HEK293 (cell line): ENCODE data around the gene ARHGAP5.

ENCODE experiments used
- ZNF133 ChIP-seq: fragments of 450-650 bp; formaldehyde crosslinking; IDR thresholded peaks from 2 replicates; pipeline ENCODE4 v1.5.1; 2016; ENCODE audit warnings: missing biosample characterization, missing genetic modification characterization
- ZNF146 ChIP-seq: fragments of 450-650 bp; formaldehyde crosslinking; IDR thresholded peaks from 2 replicates; pipeline ENCODE4 v1.5.1; 2016; ENCODE audit warnings: missing biosample characterization, missing genetic modification characterization
- ZNF184 ChIP-seq: fragments of 450-650 bp; IDR thresholded peaks from 2 replicates; pipeline ENCODE4 v1.5.1; 2018; ENCODE audit warnings: missing biosample characterization, mild to moderate bottlenecking, missing genetic modification characterization
- TF ChIP-seq, protein P1 (sequence below): fragments of 450-650 bp; formaldehyde crosslinking; IDR thresholded peaks from 2 replicates; pipeline ENCODE4 v1.5.1; 2016; ENCODE audit warnings: missing biosample characterization, missing genetic modification characterization

DNA sequence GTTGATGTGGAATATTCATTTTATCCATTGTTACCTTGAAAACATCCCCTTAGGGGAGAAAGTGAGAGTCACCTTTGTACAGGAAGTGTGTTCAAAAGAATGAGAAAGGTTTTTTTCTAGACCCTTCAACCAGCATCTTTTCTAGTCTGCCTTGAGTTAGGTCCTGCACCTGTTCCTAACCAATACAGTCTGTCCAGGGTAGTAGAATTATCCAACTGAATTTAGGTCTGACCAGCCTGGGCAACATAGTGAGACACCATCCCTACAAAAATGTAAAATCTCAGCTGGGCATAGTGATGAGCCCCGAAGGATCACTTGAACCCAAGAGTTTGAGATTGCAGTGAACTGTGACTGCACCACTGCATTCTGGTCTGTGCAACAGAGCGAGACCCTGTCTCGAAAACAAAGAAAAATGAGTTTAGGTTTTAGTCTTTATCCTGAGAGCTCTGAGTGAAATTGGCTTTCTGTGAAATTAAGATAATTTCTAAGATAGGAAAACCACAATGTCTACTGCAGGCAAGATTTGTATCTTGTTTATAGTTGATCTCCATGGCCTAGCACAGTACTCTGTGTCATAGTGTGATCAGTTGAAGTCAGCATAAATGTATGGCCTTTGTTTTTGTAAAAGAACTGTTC is 25.2 kb downstream of the ARHGAP5 start:
- TF ChIP-seq ZNF133 (tag by site-specific recombination) (no peak), ZNF184 (tag by site-specific recombination) (no peak), ZNF146 (no peak)
- TF ChIP-seq, protein P1, sequence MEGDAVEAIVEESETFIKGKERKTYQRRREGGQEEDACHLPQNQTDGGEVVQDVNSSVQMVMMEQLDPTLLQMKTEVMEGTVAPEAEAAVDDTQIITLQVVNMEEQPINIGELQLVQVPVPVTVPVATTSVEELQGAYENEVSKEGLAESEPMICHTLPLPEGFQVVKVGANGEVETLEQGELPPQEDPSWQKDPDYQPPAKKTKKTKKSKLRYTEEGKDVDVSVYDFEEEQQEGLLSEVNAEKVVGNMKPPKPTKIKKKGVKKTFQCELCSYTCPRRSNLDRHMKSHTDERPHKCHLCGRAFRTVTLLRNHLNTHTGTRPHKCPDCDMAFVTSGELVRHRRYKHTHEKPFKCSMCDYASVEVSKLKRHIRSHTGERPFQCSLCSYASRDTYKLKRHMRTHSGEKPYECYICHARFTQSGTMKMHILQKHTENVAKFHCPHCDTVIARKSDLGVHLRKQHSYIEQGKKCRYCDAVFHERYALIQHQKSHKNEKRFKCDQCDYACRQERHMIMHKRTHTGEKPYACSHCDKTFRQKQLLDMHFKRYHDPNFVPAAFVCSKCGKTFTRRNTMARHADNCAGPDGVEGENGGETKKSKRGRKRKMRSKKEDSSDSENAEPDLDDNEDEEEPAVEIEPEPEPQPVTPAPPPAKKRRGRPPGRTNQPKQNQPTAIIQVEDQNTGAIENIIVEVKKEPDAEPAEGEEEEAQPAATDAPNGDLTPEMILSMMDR, result no peak
